HepG2 (cell line): Measurements from ENCODE around the gene ZMPSTE24. TPM values are rescaled to one million over a fixed set of nuclear protein-coding genes. Genes with fewer than 3 reads are reported as not detected.

Source experiments
- ATAC-seq: fragments of 200-7000 bp; cut with Tn5 transposase; 3 replicates; pipeline ENCODE4 v1.9.1; 2020; ENCODE audit warnings: mild to moderate bottlenecking, moderate library complexity
- BruUV-seq: library from RNA; stranded (reverse); fragments of 400-500 nt; replicated peaks from 2 replicates; lab custom pipeline; 2021; lab: Mats Ljungman, UMichigan
- CTCF ChIA-PET: fragments of 300-600 bp; formaldehyde crosslinking; extraction: SDS; loops from one replicate; lab custom pipeline; 2021; ENCODE audit warnings: low total read pairs, inconsistent platforms, low intra/inter-chr PET ratio; lab: Yijun Ruan, JAX
- POLR2A ChIA-PET: fragments of 350-600 bp; sonication (Branson Sonifier 250); formaldehyde crosslinking; loops from one replicate; lab custom pipeline; 2020; ENCODE audit warnings: antibody characterized with exemption, inconsistent platforms; lab: Yijun Ruan, JAX
- DNase-seq: peaks from one replicate; pipeline ENCODE4 v3.0.0-alpha.2; 2015; ENCODE audit warnings: low spot score
- FAIRE-seq: peaks from 3 replicates; lab custom pipeline; 2011; peaks lifted over from hg19 to GRCh38; lab: Jason Lieb, UNC
- H2AFZ ChIP-seq: one replicate; pipeline ENCODE4 v1.6.1; 2011; ENCODE audit warnings: low read length, inconsistent platforms
- H3K27ac ChIP-seq: fragments of 300-600 bp; 3 replicates; pipeline ENCODE4 v1.8.0; 2011; ENCODE audit warnings: mixed run types, mild to moderate bottlenecking, mixed read lengths, low read length, inconsistent platforms; ENCODE audit not compliant: insufficient read depth; ENCODE audit errors: extremely low read length
- H3K27me3 ChIP-seq, 2 experiments: fragments of 200-600 bp in 1 of 2; 2 replicates in 1 of 2; 3 replicates in 1 of 2; pipeline versions ENCODE4 v1.6.0 to v1.8.0; 2011; ENCODE audit warnings: low read length in 2 of 2, mild to moderate bottlenecking in 2 of 2, moderate library complexity in 2 of 2, inconsistent platforms in 1 of 2; ENCODE audit not compliant: insufficient read depth in 2 of 2, control insufficient read depth in 1 of 2
- H3K36me3 ChIP-seq, 2 experiments: fragments of 200-600 bp in 1 of 2; replicated peaks in 1 of 2; 2 replicates in 1 of 2; 3 replicates in 1 of 2; pipeline versions ENCODE4 v1.5.1 to v1.8.0; 2011; ENCODE audit warnings: low read length in 2 of 2, inconsistent platforms in 1 of 2; ENCODE audit not compliant: insufficient read depth in 2 of 2, control insufficient read depth in 1 of 2
- H3K4me1 ChIP-seq: 2 replicates; pipeline ENCODE4 v1.5.1; 2012; ENCODE audit warnings: low read length, inconsistent platforms; ENCODE audit not compliant: insufficient read depth
- H3K4me2 ChIP-seq: 2 replicates; pipeline ENCODE4 v1.6.0; 2011; ENCODE audit warnings: low read depth, low read length, inconsistent platforms
- H3K4me3 ChIP-seq, 3 experiments: fragments of 200-600 bp in 1 of 3; sonication (generic), shearing (Covaris generic) in 1 of 3; replicated peaks in 1 of 3; 2 replicates each; pipeline ENCODE4 v1.5.1; 2011 to 2016; ENCODE audit warnings: low read length in 3 of 3, inconsistent platforms in 2 of 3, low read depth in 2 of 3, mild to moderate bottlenecking in 2 of 3, control low read depth in 1 of 3, mixed read lengths in 1 of 3; ENCODE audit not compliant: insufficient read depth in 1 of 3
- H3K79me2 ChIP-seq: one replicate; pipeline ENCODE4 v1.6.1; 2011; ENCODE audit warnings: low read length, inconsistent platforms; ENCODE audit not compliant: insufficient read depth
- H3K9ac ChIP-seq: 2 replicates; pipeline ENCODE4 v1.6.0; 2011; ENCODE audit warnings: mild to moderate bottlenecking, low read depth, low read length, inconsistent platforms; ENCODE audit not compliant: insufficient read depth
- H3K9me3 ChIP-seq: 2 replicates; pipeline ENCODE4 v1.5.1; 2012; ENCODE audit warnings: mild to moderate bottlenecking, low read length
- H4K20me1 ChIP-seq: 2 replicates; pipeline ENCODE4 v1.6.0; 2011; ENCODE audit warnings: inconsistent platforms, mild to moderate bottlenecking, low read length, moderate library complexity; ENCODE audit not compliant: insufficient read depth
- BCLAF1 ChIP-seq: fragments of 450-650 bp; IDR thresholded peaks from 2 replicates; pipeline ENCODE4 v1.6.1; 2017; ENCODE audit warnings: mild to moderate bottlenecking
- EHMT2 ChIP-seq: fragments of 200-600 bp; sonication (generic); IDR thresholded peaks from 2 replicates; pipeline ENCODE4 v1.7.0; 2017; ENCODE audit warnings: antibody characterized with exemption, low read depth, low read length, borderline replicate concordance
- ETV6 ChIP-seq: sonication (generic); formaldehyde crosslinking; conservative IDR thresholded peaks from 2 replicates; pipeline ENCODE4 v1.4.0; 2020; ENCODE audit warnings: missing genetic modification reagents
- GPBP1L1 ChIP-seq: sonication (generic); formaldehyde crosslinking; IDR thresholded peaks from 2 replicates; pipeline ENCODE4 v1.5.0; 2020; ENCODE audit warnings: mild to moderate bottlenecking, missing genetic modification reagents
- HNRNPUL1 ChIP-seq: fragments of 200-400 bp; formaldehyde crosslinking; IDR thresholded peaks from 2 replicates; pipeline ENCODE4 v1.6.1; 2017; ENCODE audit warnings: low read depth, mild to moderate bottlenecking, low read length, moderate library complexity
- ISL2 ChIP-seq: sonication (generic); formaldehyde crosslinking; IDR thresholded peaks from 2 replicates; pipeline ENCODE4 v1.5.0; 2020; ENCODE audit warnings: missing genetic modification reagents
- MBD4 ChIP-seq: IDR thresholded peaks from 2 replicates; pipeline ENCODE4 v1.6.1; 2012; ENCODE audit warnings: low read length, inconsistent platforms, borderline replicate concordance
- RXRA ChIP-seq: sonication (generic); formaldehyde crosslinking; IDR thresholded peaks from 2 replicates; pipeline ENCODE4 v1.5.1; 2020; ENCODE audit warnings: missing genetic modification reagents
- TBX3 ChIP-seq: fragments of 450-650 bp; IDR thresholded peaks from 2 replicates; pipeline ENCODE4 v1.6.1; 2017; ENCODE audit warnings: antibody characterized with exemption, mild to moderate bottlenecking, inconsistent platforms, borderline replicate concordance
- ZBTB44 ChIP-seq: sonication (generic); formaldehyde crosslinking; IDR thresholded peaks from 2 replicates; pipeline ENCODE4 v1.4.0; 2020; ENCODE audit warnings: missing genetic modification reagents
- ZFP36L1 ChIP-seq: sonication (generic); formaldehyde crosslinking; IDR thresholded peaks from 2 replicates; pipeline ENCODE4 v1.8.0; 2022; ENCODE audit warnings: mild to moderate bottlenecking, missing genetic modification reagents, moderate library complexity
- ZFP91 ChIP-seq: sonication (generic); formaldehyde crosslinking; IDR thresholded peaks from 2 replicates; pipeline ENCODE4 v1.9.0; 2022; ENCODE audit warnings: missing genetic modification reagents, mild to moderate bottlenecking, borderline replicate concordance
- ZNF432 ChIP-seq: sonication (generic); formaldehyde crosslinking; IDR thresholded peaks from 2 replicates; pipeline ENCODE4 v1.5.0; 2020; ENCODE audit warnings: missing genetic modification reagents, mild to moderate bottlenecking, borderline replicate concordance
- ZNF484 ChIP-seq: sonication (generic); formaldehyde crosslinking; IDR thresholded peaks from 2 replicates; pipeline ENCODE4 v1.5.1; 2020; ENCODE audit warnings: mild to moderate bottlenecking, low read depth, missing genetic modification reagents, borderline replicate concordance
- ZNF550 ChIP-seq: sonication (generic); formaldehyde crosslinking; IDR thresholded peaks from 2 replicates; pipeline ENCODE4 v1.4.0; 2020; ENCODE audit warnings: mild to moderate bottlenecking, missing genetic modification reagents, borderline replicate concordance
- WGBS: methylation state at CpG from one replicate; pipeline ENCODE4 v1.1.6; 2017; ENCODE audit warnings: low lambda C conversion rate; 5-methylcytosine and 5-hydroxymethylcytosine counted together
- in situ Hi-C: cut with HindIII; loops from 2 replicates; pipeline ENCODE4 v1.10.0; 2017; ENCODE audit warnings: low pct_unique_long_range_greater_than_20kb; ENCODE audit not compliant: extremely low pct_ligation_motif_present
- intact Hi-C: fragments of 100-400 bp; cut with micrococcal nuclease; formaldehyde crosslinking; loops from one replicate; pipeline ENCODE4 v1.10.0; 2022; ENCODE audit not compliant: unreplicated experiment
- polyA plus RNA-seq, 8 experiments: library from polyadenylated mRNA; depleted of rRNA in 3 of 8; stranded (reverse) in 7 of 8; unstranded in 1 of 8; fragments of >200 nt; fragmentation: Illumina TruSeq in 4 of 8; extraction: Trizol in 4 of 8; gene quantifications; 2 replicates each; pipeline versions ENCODE4 v1.2.1 to v1.2.3, GENCODE V29; 2011 to 2016; ENCODE audit warnings: low read depth in 4 of 8, missing spikeins in 1 of 8, mixed read lengths in 1 of 8; ENCODE audit not compliant: insufficient read depth in 1 of 8
- total RNA-seq, 5 experiments: library from RNA; depleted of rRNA; stranded (reverse); fragments of >200 nt; fragmentation: Illumina TruSeq; extraction: Trizol; gene quantifications; 2 replicates each; pipeline ENCODE4 v1.2.3, GENCODE V29; 2016; ENCODE audit warnings: low read depth in 1 of 5

The ZMPSTE24 gene
- total and polyA plus RNA-seq, 2 of the 13 experiments (the other 11 are each of a cell fraction or from before 2014, with no cell fraction given), result 13.6 to 60.2 TPM

- DNase-seq, result peak; percentile 64
- Histone ChIP-seq H3K4me1 (peaks cover 47% of the 10 kb centered on the region), H3K27me3 (peaks cover 0 to 11% of the 10 kb centered on the region in 2 experiments; a peak in 1 of 5 replicates), H2AFZ (peak within 1 kb of the TSS; percentile 48), H4K20me1 (no peaks in the 10 kb centered on the region), H3K9ac (peak within 1 kb of the TSS; percentile 77), H3K9me3 (no peaks in the 10 kb centered on the region), H3K4me3 (peak within 1 kb of the TSS; percentile 81 to 93 (median 89)), H3K36me3 (no peaks in the 10 kb centered on the region; a peak in 1 of 5 replicates), H3K27ac (peak within 1 kb of the TSS; percentile 42), H3K79me2 (no peaks in the 10 kb centered on the region), H3K4me2 (peak within 1 kb of the TSS; percentile 96)
- no TSS peak for BruUV-seq
- intact Hi-C loops, result loop anchor here (1.0 to 10.0 kb wide), 2 partner anchors 62 to 172 kb away; partner anchors contain the start of gene ZMPSTE24
- POLR2A ChIA-PET, result interaction anchor here (0.8 to 4.6 kb wide), 13 partner anchors 9 to 215 kb away, joined by 3 to 23 read pairs (median 4); partner anchors contain the start of genes SMAP2, TMCO2 and ZMPSTE24
- peak; percentile 77 for ATAC-seq
- no CpG with 5 or more reads among the region's 84 CpGs for WGBS
- in situ Hi-C loops, result no loop called here
- no peak for FAIRE-seq
- CTCF ChIA-PET, result no interaction called here
- TF ChIP-seq ZNF432 (CRISPR knock-in tag) (no peak), ZNF484 (CRISPR knock-in tag) (no peak), HNRNPUL1 (no peak), ZFP36L1 (CRISPR knock-in tag) (0 out of 2 replicates have a peak, but pooled peaks have one; percentile 25), MBD4 (no peak), ZNF550 (CRISPR knock-in tag) (no peak), RXRA (CRISPR knock-in tag) (peak; percentile 77), EHMT2 (no peak), TBX3 (no peak), ETV6 (0 out of 2 replicates have a peak, but pooled peaks have one; percentile 35), BCLAF1 (no peak), GPBP1L1 (CRISPR knock-in tag) (no peak), ZFP91 (CRISPR knock-in tag) (peak; percentile 81), ISL2 (CRISPR knock-in tag) (no peak), ZBTB44 (CRISPR knock-in tag) (no peak)
Measured at GRCh38 chr1:40316595-40317393, 58.8 kb downstream of the ZMPSTE24 start, which contains the start of gene COL9A2. TSS of gene COL9A2 (minus strand) at chr1:40317286. CDS start at chr1:40317197, 89 bp downstream.
